NB4 (cell line): ENCODE measurements around the gene INSR.

Experiments
- CTCF ChIP-seq: IDR thresholded peaks from one replicate; pipeline ENCODE4 v1.5.1; 2012; ENCODE audit warnings: low read depth, low read length
- MAX ChIP-seq: IDR thresholded peaks from 2 replicates; pipeline ENCODE4 v1.6.1; 2011; ENCODE audit warnings: low read depth, low read length
- POLR2A ChIP-seq: IDR thresholded peaks from 2 replicates; pipeline ENCODE4 v1.6.1; 2011; ENCODE audit warnings: mild to moderate bottlenecking; ENCODE audit not compliant: insufficient read length; ENCODE audit errors: extremely low read depth

- TF ChIP-seq CTCF (no peak), POLR2A (peak; percentile 55), MAX (peak; percentile 16; the same call in 1 of the 2 replicates)
Measured at GRCh38 chr19:7069042-7069903, 224.9 kb downstream of the INSR start, which contains the start of gene ZNF557.
